DOHH2 (cell line): Measurements from ENCODE around the gene CCDC32.

Source experiments
- CTCF ChIP-seq: fragments of 200-600 bp; sonication (generic); IDR thresholded peaks from one replicate; pipeline ENCODE4 v1.5.1; 2014; ENCODE audit warnings: antibody characterized with exemption, mild to moderate bottlenecking, low read depth, low read length; ENCODE audit not compliant: poor library complexity, severe bottlenecking
- EZH2phosphoT487 ChIP-seq: fragments of 200-600 bp; sonication (generic); IDR thresholded peaks from 2 replicates; pipeline ENCODE4 v1.6.1; 2017; ENCODE audit warnings: borderline replicate concordance, mild to moderate bottlenecking, antibody characterized with exemption, low read length, moderate library complexity, mixed read lengths

GRCh38 chr15:40563426-40563825 is 1.4 kb downstream of the CCDC32 start:
- TF ChIP-seq CTCF = no peak
- no peak for TF ChIP-seq EZH2phosphoT487
